Erythroblast (primary cell): ENCODE results near the gene PKP2.

Experiments
- GATA1 ChIP-seq: IDR thresholded peaks from 2 replicates; pipeline ENCODE4 v1.6.1; 2011; ENCODE audit warnings: low read depth, mild to moderate bottlenecking, control low read depth, low read length, moderate library complexity
- POLR2A ChIP-seq: IDR thresholded peaks from 2 replicates; pipeline ENCODE4 v1.6.1; 2011; ENCODE audit warnings: mild to moderate bottlenecking, low read length

DNA sequence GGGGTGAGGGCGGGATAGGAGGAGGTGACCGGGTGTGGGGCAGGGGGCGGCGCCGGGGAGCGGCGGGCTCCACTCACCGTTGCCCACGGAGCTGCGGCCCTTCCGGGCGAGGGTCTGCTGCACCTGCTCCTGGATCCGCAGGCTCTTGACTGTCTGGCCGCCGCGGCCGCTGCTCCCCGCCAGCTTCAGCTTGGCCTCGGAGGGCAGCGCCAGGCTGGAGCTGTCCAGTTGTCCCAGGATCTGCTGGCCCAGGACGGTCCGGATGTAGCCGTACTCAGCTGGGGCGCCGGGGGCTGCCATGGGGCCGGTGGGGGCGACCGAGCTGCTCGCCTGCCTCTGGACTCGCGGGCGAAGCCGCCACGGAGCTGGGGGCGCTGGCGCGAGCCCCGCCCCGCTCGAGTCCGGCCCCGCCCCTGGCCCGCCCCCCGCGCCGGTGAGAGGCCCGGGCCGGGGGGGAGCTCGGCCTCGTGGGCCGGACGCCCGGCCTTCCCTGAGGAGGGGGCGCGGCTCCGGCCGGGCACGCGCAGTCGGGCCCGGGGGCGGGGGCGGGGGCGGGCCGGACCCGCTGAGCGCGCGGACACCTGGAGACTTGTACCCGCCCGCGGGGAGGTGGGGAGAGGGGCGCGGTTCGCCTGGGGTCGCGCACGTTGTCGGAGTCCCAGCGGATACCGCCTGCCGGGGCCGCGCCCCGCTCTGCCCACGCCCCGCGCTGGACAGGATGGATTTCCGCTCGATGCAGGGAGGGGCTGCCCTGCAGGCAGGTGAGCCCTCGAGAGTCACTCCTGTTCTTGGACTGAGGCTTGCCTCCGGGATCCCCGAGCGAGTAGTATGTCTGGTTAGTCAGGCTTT is at the start of gene PKP2:
- TF ChIP-seq POLR2A (no peak), GATA1 (no peak)
